Thymus (tissue), 11 donors: ENCODE results near the gene C21orf58. TPM values are rescaled to one million over a fixed set of nuclear protein-coding genes. Genes with fewer than 3 reads are reported as not detected.
"Not testable (repeated sequence)": the region's sequence is repeated elsewhere in the genome, so short reads cannot be mapped to it uniquely, and the experiment has no call there.

ENCODE experiments used
- DNase-seq, 9 donors: peaks; one replicate each; pipeline ENCODE4 v3.0.0-alpha.2; 2013; ENCODE audit warnings: low spot score in 9 of 9, low read depth in 6 of 9, missing footprints in 1 of 9
- H3K27ac ChIP-seq, 2 donors: one replicate each; pipeline ENCODE4 v1.5.1; 2013; ENCODE audit warnings: control low read depth in 1 of 2, low read depth in 1 of 2, low read length in 1 of 2, mild to moderate bottlenecking in 1 of 2, moderate library complexity in 1 of 2
- H3K27me3 ChIP-seq, 2 donors: one replicate each; pipeline ENCODE4 v1.5.1; 2013; ENCODE audit warnings: low read length in 1 of 2; ENCODE audit not compliant: control insufficient read depth in 2 of 2, insufficient read depth in 1 of 2
- H3K36me3 ChIP-seq, 2 donors: one replicate each; pipeline ENCODE4 v1.5.1; 2013; ENCODE audit warnings: low read length in 1 of 2, mild to moderate bottlenecking in 1 of 2, moderate library complexity in 1 of 2; ENCODE audit not compliant: control insufficient read depth in 2 of 2, insufficient read depth in 2 of 2
- H3K4me1 ChIP-seq, 2 donors: one replicate each; pipeline ENCODE4 v1.5.1; 2013; ENCODE audit warnings: low read length in 2 of 2; ENCODE audit not compliant: control insufficient read depth in 2 of 2, insufficient read depth in 2 of 2
- H3K4me3 ChIP-seq, 2 donors: one replicate each; pipeline ENCODE4 v1.5.1; 2013; ENCODE audit warnings: low read length in 2 of 2, control low read depth in 1 of 2, mild to moderate bottlenecking in 1 of 2
- H3K9me3 ChIP-seq, 2 donors: one replicate each; pipeline ENCODE4 v1.5.1; 2013; ENCODE audit warnings: low read length in 1 of 2, mild to moderate bottlenecking in 1 of 2; ENCODE audit not compliant: control insufficient read depth in 2 of 2, insufficient read depth in 1 of 2
- WGBS: extraction: QIAGEN DNeasy Blood & Tissue Kit; methylation state at CpG from one replicate; pipeline ENCODE4 v1.1.7; 2013; 5-methylcytosine and 5-hydroxymethylcytosine counted together
- polyA plus RNA-seq: library from polyadenylated mRNA; stranded (reverse); fragments of 200-250 nt; gene quantifications from one replicate; pipeline ENCODE4 v1.2.3, GENCODE V29; 2013
- total RNA-seq: library from RNA; stranded (reverse); fragments of 120-200 nt; gene quantifications from one replicate; pipeline ENCODE4 v1.2.4, GENCODE V29; 2013
- donor health status: healthy.

The C21orf58 gene
- total and polyA plus RNA-seq, 2 donors, result 3.4 to 7.3 TPM

- no peaks in the 10 kb centered on the region for H3K27me3 ChIP-seq
- no peak overlapping the region for H3K27ac ChIP-seq
- H3K4me3 ChIP-seq, result no peak overlapping the region
- DNase-seq, result no peak
- peaks cover 49 to 60% of the 10 kb centered on the region in 2 donors for H3K36me3 ChIP-seq
- no peaks in the 10 kb centered on the region for H3K9me3 ChIP-seq
- no peaks in the 10 kb centered on the region for H3K4me1 ChIP-seq
Observed at GRCh38 chr21:46311568-46311967, 12.1 kb downstream of the C21orf58 start.

GRCh38 chr21:46310260-46310659 is 13.4 kb downstream of the C21orf58 start:
- not testable (repeated sequence) for H3K4me3 ChIP-seq, H3K4me1 ChIP-seq, H3K27ac ChIP-seq, H3K9me3 ChIP-seq, H3K27me3 ChIP-seq, DNase-seq
- 97% methylated on average over 8 of the region's 8 CpGs for WGBS
- H3K36me3 ChIP-seq, result peaks cover 47 to 56% of the 10 kb centered on the region in 2 donors

GRCh38 chr21:46308431-46308830 is 15.2 kb downstream of the C21orf58 start:
- peaks cover 45 to 51% of the 10 kb centered on the region in 2 donors for H3K36me3 ChIP-seq
- 97% methylated on average over 2 of the region's 2 CpGs for WGBS
- no peaks in the 10 kb centered on the region for H3K27me3 ChIP-seq
- H3K27ac ChIP-seq, result no peak overlapping the region
- no peak for DNase-seq
- no peaks in the 10 kb centered on the region for H3K9me3 ChIP-seq
- H3K4me3 ChIP-seq, result no peak overlapping the region
- no peaks in the 10 kb centered on the region for H3K4me1 ChIP-seq

- H3K27me3 ChIP-seq, result no peaks in the 10 kb centered on the region
- H3K27ac ChIP-seq, result no peak overlapping the region
- no peaks in the 10 kb centered on the region for H3K9me3 ChIP-seq
- no peak for DNase-seq
- H3K4me1 ChIP-seq, result no peaks in the 10 kb centered on the region
- H3K4me3 ChIP-seq, result no peak overlapping the region
- H3K36me3 ChIP-seq, result peaks cover 39 to 49% of the 10 kb centered on the region in 2 donors
- 96% methylated on average over 2 of the region's 2 CpGs for WGBS
Observed at GRCh38 chr21:46307625-46308024, 16.0 kb downstream of the C21orf58 start.

GRCh38 chr21:46304955-46305354 is 18.7 kb downstream of the C21orf58 start:
- Histone ChIP-seq H3K27ac (no peak overlapping the region), H3K27me3 (no peaks in the 10 kb centered on the region), H3K4me1 (no peaks in the 10 kb centered on the region), H3K9me3 (no peaks in the 10 kb centered on the region), H3K4me3 (no peak overlapping the region), H3K36me3 (peaks cover 57 to 61% of the 10 kb centered on the region in 2 donors)
- DNase-seq, result no peak
- 98% methylated on average over 11 of the region's 11 CpGs for WGBS

GRCh38 chr21:46304437-46304836 is 19.2 kb downstream of the C21orf58 start:
- H3K36me3 ChIP-seq, result peaks cover 58 to 62% of the 10 kb centered on the region in 2 donors
- no peaks in the 10 kb centered on the region for H3K9me3 ChIP-seq
- no peak overlapping the region for H3K4me3 ChIP-seq
- no peak overlapping the region for H3K27ac ChIP-seq
- DNase-seq, result no peak
- 89% methylated on average over 5 of the region's 5 CpGs for WGBS
- no peaks in the 10 kb centered on the region for H3K4me1 ChIP-seq
- H3K27me3 ChIP-seq, result no peaks in the 10 kb centered on the region

GRCh38 chr21:46301759-46302158 is 21.9 kb downstream of the C21orf58 start:
- Histone ChIP-seq H3K9me3 (no peaks in the 10 kb centered on the region), H3K36me3 (peaks cover 49 to 52% of the 10 kb centered on the region in 2 donors), H3K4me3 (no peak overlapping the region), H3K27me3 (peaks cover 9 to 13% of the 10 kb centered on the region in 2 donors), H3K4me1 (peaks cover 0 to 10% of the 10 kb centered on the region in 2 donors), H3K27ac (no peak overlapping the region)
- WGBS, result 99% methylated on average over 14 of the region's 14 CpGs
- no peak for DNase-seq

GRCh38 chr21:46299167-46299566 is 24.5 kb downstream of the C21orf58 start:
- no peaks in the 10 kb centered on the region for H3K9me3 ChIP-seq
- no peak overlapping the region for H3K27ac ChIP-seq
- DNase-seq, result no peak
- H3K27me3 ChIP-seq, result peaks cover 13 to 25% of the 10 kb centered on the region in 2 donors
- H3K36me3 ChIP-seq, result peaks cover 32 to 37% of the 10 kb centered on the region in 2 donors
- H3K4me1 ChIP-seq, result peaks cover 0 to 30% of the 10 kb centered on the region in 2 donors
- 90% methylated on average over 9 of the region's 9 CpGs for WGBS
- H3K4me3 ChIP-seq, result no peak overlapping the region

GRCh38 chr21:46297338-46298271 is 26.1 kb downstream of the C21orf58 start:
- Histone ChIP-seq H3K4me3 (peak overlapping the region; percentile 40 to 45), H3K27ac (peak overlapping the region in 1 of 2 donors; percentile 18), H3K9me3 (peaks cover 0 to 3% of the 10 kb centered on the region in 2 donors), H3K27me3 (peaks cover 13 to 25% of the 10 kb centered on the region in 2 donors), H3K4me1 (peaks cover 0 to 30% of the 10 kb centered on the region in 2 donors), H3K36me3 (peaks cover 31 to 32% of the 10 kb centered on the region in 2 donors)
- DNase-seq, result peak in 1 of 9 donors; percentile 23
- 8% methylated on average over 84 of the region's 84 CpGs for WGBS
